Right lobe of liver (tissue), 6 donors: Measurements from ENCODE around the gene CLCN7. TPM values are rescaled to one million over a fixed set of nuclear protein-coding genes. Genes with fewer than 3 reads are reported as not detected.
A peak's percentile ranks its signal among the peaks of the same experiment; 100 is the strongest.

Experiments
- ATAC-seq, 4 donors: fragments of 200-7000 bp; cut with Tn5 transposase; one replicate each; pipeline ENCODE4 v1.9.1; 2020; ENCODE audit warnings: mild to moderate bottlenecking in 4 of 4, moderate library complexity in 4 of 4
- DNase-seq, 3 donors: peaks; one replicate each; pipeline ENCODE4 v3.0.0-alpha.2; 2020
- H3K27ac ChIP-seq, 3 donors: fragments of 200-600 bp; one replicate each; pipeline ENCODE4 v1.8.0; 2022
- H3K27me3 ChIP-seq, 2 donors: fragments of 200-600 bp; one replicate each; pipeline ENCODE4 v1.8.0; 2022
- H3K36me3 ChIP-seq, 4 donors: fragments of 200-600 bp; sonication (generic) in 1 of 4; one replicate each; pipeline versions ENCODE4 v1.5.1 to v1.8.0; 2017 to 2022; ENCODE audit warnings: control low read depth in 1 of 4
- H3K4me1 ChIP-seq, 4 donors: fragments of 200-600 bp; sonication (generic) in 1 of 4; one replicate each; pipeline versions ENCODE4 v1.5.1 to v1.8.0; 2017 to 2022; ENCODE audit warnings: control low read depth in 1 of 4
- H3K4me3 ChIP-seq, 3 donors: fragments of 200-600 bp; one replicate each; pipeline ENCODE4 v1.8.0; 2022
- H3K9me3 ChIP-seq, 4 donors: fragments of 200-600 bp; sonication (generic) in 1 of 4; one replicate each; pipeline versions ENCODE4 v1.5.1 to v1.8.0; 2017 to 2022; ENCODE audit warnings: control low read depth in 1 of 4
- CTCF ChIP-seq, 4 donors: fragments of 200-600 bp in 3 of 4; fragments of 450-650 bp in 1 of 4; IDR thresholded peaks; one replicate each; pipeline versions ENCODE4 v1.5.1 to v1.8.0; 2016 to 2022; ENCODE audit warnings: antibody characterized with exemption in 4 of 4, mild to moderate bottlenecking in 2 of 4
- POLR2A ChIP-seq: fragments of 450-650 bp; IDR thresholded peaks from one replicate; pipeline ENCODE4 v1.6.1; 2017; ENCODE audit warnings: antibody characterized with exemption, mild to moderate bottlenecking
- WGBS: methylation state at CpG from one replicate; pipeline ENCODE4 v1.1.6; 2018; ENCODE audit warnings: low coverage, low lambda C conversion rate; ENCODE audit not compliant: insufficient coverage; ENCODE audit errors: missing lambda C conversion rate; 5-methylcytosine and 5-hydroxymethylcytosine counted together
- intact Hi-C, 2 donors: fragments of 100-400 bp; cut with DNase I; formaldehyde crosslinking; loops; one replicate each; pipeline versions ENCODE4 v1.11.2 to v1.14.1; 2022
- total RNA-seq, 6 experiments: library from RNA; depleted of rRNA in 2 of 6; stranded (reverse); fragments of >200 nt in 2 of 6; fragmentation: NEBNext Ultra II Directional in 3 of 6; extraction: Animal tissue kit (Norgen Biotek cat#: 25700) in 3 of 6; gene quantifications; one replicate each; pipeline versions ENCODE4 v1.1.0 to v1.2.4, GENCODE V29; 2016 to 2023
- donor health status: DM: no; HTN: yes; CAD: no.
- donor health status: DM: no; HTN: no; CAD: no.
- donor health status: DM: no; HTN: no; CAD: no.
- donor health status: DM: no; HTN: yes; CAD: no.
- donor health status: DM: no; HTN: yes; CAD: no.

CLCN7 gene
- total RNA-seq, 6 experiments from 2014 or later = 36.0 to 50.8 (median 40.8) TPM

DNA sequence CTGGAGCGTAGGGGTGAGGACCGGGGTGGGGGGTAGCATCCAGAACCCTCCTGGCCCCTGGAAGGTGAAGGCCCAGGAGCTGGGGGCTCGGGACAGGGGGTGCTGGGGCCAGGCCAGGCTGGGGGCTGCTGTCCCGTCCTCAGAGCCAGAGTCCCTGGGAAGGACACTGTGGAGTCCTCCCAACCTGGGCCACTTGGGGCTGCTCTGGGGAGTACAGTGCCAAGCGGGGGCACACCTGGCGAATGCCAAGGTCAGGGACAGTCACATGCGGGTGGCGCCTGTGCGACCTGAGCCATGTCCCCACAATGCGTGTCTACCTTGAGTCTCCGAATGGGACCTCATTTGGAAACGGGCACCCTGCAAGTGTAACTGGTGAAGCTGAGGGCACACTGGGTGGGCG, 45.2 kb downstream of the CLCN7 start:
- DNase-seq (no peak), ATAC-seq (no peak)
- no CpG with 5 or more reads among the region's 13 CpGs for WGBS

GRCh38 chr16:1429012-1429411, 45.8 kb downstream of the CLCN7 start:
- no peaks in the 10 kb centered on the region for H3K27me3 ChIP-seq
- H3K27ac ChIP-seq = no peak overlapping the region
- no peaks in the 10 kb centered on the region for H3K9me3 ChIP-seq
- no peak overlapping the region for H3K4me3 ChIP-seq
- H3K36me3 ChIP-seq = no peaks in the 10 kb centered on the region
- no peak for DNase-seq
- no peak for ATAC-seq
- intact Hi-C loops = no loop called here
- peaks cover 0 to 11% (median 5%) of the 10 kb centered on the region in 4 donors for H3K4me1 ChIP-seq
- TF ChIP-seq CTCF (IDR thresholded peaks at IDR 0.05) = no peak
- TF ChIP-seq POLR2A = no peak
- 72% methylated on average over 3 of the region's 11 CpGs for WGBS

More for the DNA sequence above, 45.2 kb downstream of the CLCN7 start:
- H3K4me3 ChIP-seq = no peak overlapping the region
- no peak overlapping the region for H3K27ac ChIP-seq
- TF ChIP-seq CTCF (IDR thresholded peaks at IDR 0.05) = no peak
- TF ChIP-seq POLR2A = no peak
- no peaks in the 10 kb centered on the region for H3K9me3 ChIP-seq
- peaks cover 0 to 11% (median 5%) of the 10 kb centered on the region in 4 donors for H3K4me1 ChIP-seq
- H3K36me3 ChIP-seq = no peaks in the 10 kb centered on the region
- intact Hi-C loops = no loop called here
- H3K27me3 ChIP-seq = no peaks in the 10 kb centered on the region

- Histone ChIP-seq H3K9me3 (no peaks in the 10 kb centered on the region), H3K36me3 (no peaks in the 10 kb centered on the region), H3K4me1 (peaks cover 0 to 11% (median 5%) of the 10 kb centered on the region in 4 donors), H3K27ac (no peak overlapping the region), H3K27me3 (no peaks in the 10 kb centered on the region), H3K4me3 (no peak overlapping the region)
- 17% methylated on average over 1 of the region's 21 CpGs for WGBS
- DNase-seq = peak in 1 of 3 donors; percentile 45
- intact Hi-C loops = no loop called here
- TF ChIP-seq CTCF (IDR thresholded peaks at IDR 0.05) (peak in 2 of 4 donors; percentile 28 to 34), POLR2A (no peak)
- peak in 3 of 4 donors; percentile 33 to 45 (median 43) for ATAC-seq
Measured at GRCh38 chr16:1428511-1428910, 46.3 kb downstream of the CLCN7 start.

DNA sequence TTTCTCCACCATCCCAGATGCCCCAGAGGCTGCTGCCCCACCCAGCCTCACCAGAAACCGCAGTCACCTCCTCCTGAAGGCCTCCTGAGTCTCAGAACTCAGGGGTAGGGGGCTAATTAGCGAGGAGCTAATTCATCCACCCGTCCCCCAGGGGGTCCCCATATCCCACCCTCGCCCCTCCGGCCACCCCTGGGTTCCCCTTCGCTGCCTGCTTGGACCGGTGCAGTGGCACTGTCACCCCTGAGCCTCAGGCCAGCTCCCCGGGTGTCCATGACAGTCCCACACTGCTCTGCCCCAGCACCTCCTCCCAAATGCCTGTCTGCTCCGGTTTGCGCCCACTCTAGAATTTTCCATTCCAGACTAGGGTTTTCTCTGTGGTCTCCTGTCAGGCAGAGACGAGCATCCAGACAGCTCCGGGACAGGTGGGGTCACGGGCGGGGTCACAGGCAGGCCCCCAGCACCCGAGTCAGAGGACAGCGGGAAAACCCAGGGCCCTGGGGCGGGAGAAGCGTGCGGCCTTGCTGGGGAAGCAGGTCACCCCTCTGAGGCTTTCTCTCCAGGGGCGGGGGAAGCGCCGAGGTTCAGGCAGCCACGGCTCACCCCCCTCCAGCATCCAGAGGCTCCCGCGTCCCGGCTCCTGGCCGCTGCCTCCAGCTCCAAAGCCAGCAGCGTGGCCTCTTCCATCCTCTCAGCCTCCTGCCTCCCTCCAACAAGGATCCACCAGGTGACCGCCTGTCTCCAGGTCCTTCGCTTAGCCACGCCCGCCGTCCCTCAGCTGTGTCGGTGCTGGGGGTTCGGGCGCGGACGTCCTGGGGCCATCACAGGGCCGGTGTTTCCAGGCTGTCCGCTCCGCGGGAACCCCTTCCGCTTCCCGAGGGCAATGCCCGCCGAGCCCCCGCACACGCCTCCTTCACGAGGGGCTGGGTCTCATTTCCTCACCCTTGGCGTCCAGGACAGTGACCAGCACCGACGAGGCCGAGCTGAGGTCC, 47.1 kb downstream of the CLCN7 start:
- no peaks in the 10 kb centered on the region for H3K36me3 ChIP-seq
- H3K27me3 ChIP-seq = no peaks in the 10 kb centered on the region
- H3K4me1 ChIP-seq = peaks cover 0 to 11% (median 5%) of the 10 kb centered on the region in 4 donors
- WGBS = 73% methylated on average over 12 of the region's 53 CpGs
- ATAC-seq (no peak), DNase-seq (peak in 1 of 3 donors; percentile 21)
- H3K27ac ChIP-seq = no peak overlapping the region
- no peak for TF ChIP-seq CTCF (IDR thresholded peaks at IDR 0.05)
- no peak for TF ChIP-seq POLR2A
- intact Hi-C loops = no loop called here
- no peaks in the 10 kb centered on the region for H3K9me3 ChIP-seq
- H3K4me3 ChIP-seq = no peak overlapping the region
